HEK293 (cell line): ENCODE measurements around the gene TVP23C.

Experiments
- CTCF ChIA-PET: fragments of 350-600 bp; formaldehyde crosslinking; extraction: SDS; loops from one replicate; lab custom pipeline; 2021; ENCODE audit warnings: antibody characterized with exemption; lab: Yijun Ruan, JAX
- POLR2A ChIA-PET: fragments of 300-600 bp; formaldehyde crosslinking; extraction: SDS; loops from one replicate; lab custom pipeline; 2020; ENCODE audit warnings: antibody characterized with exemption, inconsistent platforms; lab: Yijun Ruan, JAX
- H3K27ac ChIP-seq: fragments of 200-500 bp; sonication (Bioruptor generic); 2 replicates; pipeline ENCODE4 v1.5.1; 2014; ENCODE audit warnings: low read depth, low read length, control low read depth, inconsistent platforms; ENCODE audit errors: extremely low read depth
- H3K36me3 ChIP-seq, 2 experiments: fragments of 200-500 bp in 1 of 2; sonication (Bioruptor generic) in 1 of 2; 1 replicate in 1 of 2; 2 replicates in 1 of 2; pipeline ENCODE4 v1.5.1; 2014 to 2017; ENCODE audit warnings: inconsistent platforms in 2 of 2, low read length in 2 of 2; ENCODE audit not compliant: control insufficient read depth in 2 of 2, insufficient read depth in 1 of 2
- H3K4me1 ChIP-seq: fragments of 200-500 bp; sonication (Bioruptor generic); 2 replicates; pipeline ENCODE4 v1.5.1; 2014; ENCODE audit warnings: mild to moderate bottlenecking, low read length, inconsistent platforms; ENCODE audit not compliant: control insufficient read depth, insufficient read depth
- H3K4me3 ChIP-seq: 2 replicates; pipeline ENCODE4 v1.5.1; 2011; ENCODE audit warnings: low read depth, mild to moderate bottlenecking, control low read depth, low read length, moderate library complexity
- H3K9me3 ChIP-seq: fragments of 200-500 bp; sonication (Bioruptor generic); 2 replicates; pipeline ENCODE4 v1.5.1; 2014; ENCODE audit warnings: low read depth, low read length, inconsistent platforms; ENCODE audit not compliant: control insufficient read depth, insufficient read depth
- BCL6B ChIP-seq: fragments of 450-650 bp; formaldehyde crosslinking; IDR thresholded peaks from 2 replicates; pipeline ENCODE4 v1.5.1; 2017; ENCODE audit warnings: missing biosample characterization, missing genetic modification characterization
- KLF10 ChIP-seq: fragments of 450-650 bp; IDR thresholded peaks from 2 replicates; pipeline ENCODE4 v1.5.1; 2018; ENCODE audit warnings: missing biosample characterization, mild to moderate bottlenecking, missing genetic modification characterization
- PBX3 ChIP-seq: sonication (generic); formaldehyde crosslinking; IDR thresholded peaks from 2 replicates; pipeline ENCODE4 v1.8.1; 2022; ENCODE audit warnings: mild to moderate bottlenecking, moderate library complexity, missing genetic modification reagents
- REPIN1 ChIP-seq: fragments of 450-650 bp; formaldehyde crosslinking; IDR thresholded peaks from 2 replicates; pipeline ENCODE4 v1.5.1; 2017; ENCODE audit warnings: missing biosample characterization, missing genetic modification characterization, low read depth
- SETDB1 ChIP-seq: IDR thresholded peaks from one replicate; pipeline ENCODE4 v1.6.1; 2017; ENCODE audit warnings: mild to moderate bottlenecking, low read length, moderate library complexity, mixed read lengths; ENCODE audit not compliant: insufficient read length
- TCF7L2 ChIP-seq: IDR thresholded peaks from 2 replicates; pipeline ENCODE4 v1.6.1; 2011; ENCODE audit warnings: low read depth, mild to moderate bottlenecking, inconsistent platforms, low read length, moderate library complexity, borderline replicate concordance
- ZBTB17 ChIP-seq: fragments of 450-650 bp; formaldehyde crosslinking; IDR thresholded peaks from 2 replicates; pipeline ENCODE4 v1.5.1; 2016; ENCODE audit warnings: missing biosample characterization, missing genetic modification characterization
- ZNF114 ChIP-seq: fragments of 450-650 bp; formaldehyde crosslinking; IDR thresholded peaks from 2 replicates; pipeline ENCODE4 v1.5.0; 2017; ENCODE audit warnings: missing biosample characterization, missing genetic modification characterization
- ZNF155 ChIP-seq: fragments of 450-650 bp; formaldehyde crosslinking; IDR thresholded peaks from 2 replicates; pipeline ENCODE4 v1.5.1; 2016; ENCODE audit warnings: missing biosample characterization, missing genetic modification characterization
- ZNF18 ChIP-seq: fragments of 450-650 bp; formaldehyde crosslinking; IDR thresholded peaks from 2 replicates; pipeline ENCODE4 v1.5.1; 2016; ENCODE audit warnings: missing biosample characterization, missing genetic modification characterization
- ZNF416 ChIP-seq: fragments of 450-650 bp; formaldehyde crosslinking; IDR thresholded peaks from 2 replicates; pipeline ENCODE4 v1.5.1; 2016; ENCODE audit warnings: missing biosample characterization, missing genetic modification characterization
- ZNF510 ChIP-seq: fragments of 450-650 bp; formaldehyde crosslinking; IDR thresholded peaks from 2 replicates; pipeline ENCODE4 v1.5.1; 2018; ENCODE audit warnings: mild to moderate bottlenecking, missing genetic modification characterization, missing biosample characterization; ENCODE audit not compliant: insufficient replicate concordance
- ZNF548 ChIP-seq: fragments of 450-650 bp; formaldehyde crosslinking; IDR thresholded peaks from 2 replicates; pipeline ENCODE4 v1.5.1; 2016; ENCODE audit warnings: missing biosample characterization, missing genetic modification characterization
- ZNF549 ChIP-seq: fragments of 450-650 bp; IDR thresholded peaks from 2 replicates; pipeline ENCODE4 v1.5.1; 2018; ENCODE audit warnings: missing biosample characterization, missing genetic modification characterization, mild to moderate bottlenecking, inconsistent platforms, moderate library complexity
- ZNF707 ChIP-seq: fragments of 450-650 bp; formaldehyde crosslinking; IDR thresholded peaks from 2 replicates; pipeline ENCODE4 v1.5.1; 2016; ENCODE audit warnings: missing biosample characterization, missing genetic modification characterization

Gene TVP23C

GRCh38 chr17:15456972-15457722 is 106.1 kb downstream of the TVP23C start (continued):
- no peak for TF ChIP-seq REPIN1 (tag by site-specific recombination)
- no peak for TF ChIP-seq ZBTB17 (tag by site-specific recombination)
- no peak for TF ChIP-seq ZNF114 (tag by site-specific recombination)
- no peak for TF ChIP-seq ZNF548

GRCh38 chr17:15456496-15456895 is 106.8 kb downstream of the TVP23C start:
- no peak overlapping the region for H3K4me3 ChIP-seq
- H3K27ac ChIP-seq, result no peak overlapping the region
- POLR2A ChIA-PET, result no interaction called here

GRCh38 chr17:15454346-15454745 is 108.9 kb downstream of the TVP23C start:
- Histone ChIP-seq H3K4me1 (no peaks in the 10 kb centered on the region), H3K4me3 (no peak overlapping the region), H3K9me3 (no peaks in the 10 kb centered on the region; the same call in 1 of the 2 replicates), H3K36me3 (peaks cover 0 to 46% of the 10 kb centered on the region in 2 experiments; a peak in 1 of 3 replicates), H3K27ac (no peak overlapping the region)
- CTCF ChIA-PET, result interaction anchor here (0.5 to 2.1 kb wide), 4 partner anchors 9 to 49 kb away, joined by 3 to 9 read pairs (median 6); no protein-coding TSS in a partner anchor
- TF ChIP-seq TCF7L2 (no peak), BCL6B (no peak), KLF10 (tag by site-specific recombination) (no peak)
- POLR2A ChIA-PET, result no interaction called here

More at GRCh38 chr17:15456496-15456895, 106.8 kb downstream of the TVP23C start:
- H3K4me1 ChIP-seq, result no peaks in the 10 kb centered on the region
- H3K36me3 ChIP-seq, result peaks cover 0 to 43% of the 10 kb centered on the region in 2 experiments; a peak in 1 of 3 replicates
- CTCF ChIA-PET, result no interaction called here
- no peaks in the 10 kb centered on the region; the same call in 1 of the 2 replicates for H3K9me3 ChIP-seq
- TF ChIP-seq SETDB1, result no peak
- TF ChIP-seq, all 188 proteins: peak for 0

- Histone ChIP-seq H3K36me3 (peaks cover 0 to 46% of the 10 kb centered on the region in 2 experiments; a peak in 1 of 3 replicates), H3K27ac (no peak overlapping the region), H3K4me3 (no peak overlapping the region), H3K4me1 (no peaks in the 10 kb centered on the region), H3K9me3 (no peaks in the 10 kb centered on the region; the same call in 1 of the 2 replicates)
- TF ChIP-seq ZNF114 (tag by site-specific recombination) (no peak), PBX3 (CRISPR knock-in tag) (no peak), ZNF707 (tag by site-specific recombination) (no peak), ZNF18 (tag by site-specific recombination) (no peak), ZNF549 (tag by site-specific recombination) (no peak), ZNF155 (no peak), ZNF510 (no peak), ZNF416 (tag by site-specific recombination) (no peak)
- CTCF ChIA-PET, result interaction anchor here (1.2 to 2.1 kb wide), 2 partner anchors 8 to 10 kb away, joined by 3 to 9 read pairs; no protein-coding TSS in a partner anchor
- POLR2A ChIA-PET, result no interaction called here
Measured at GRCh38 chr17:15453782-15454181, 109.5 kb downstream of the TVP23C start.
